ENCODE data around the gene THAP4.
"Not testable (repeated sequence)": the region's sequence is repeated elsewhere in the genome, so short reads cannot be mapped to it uniquely, and the experiment has no call there.

Gene THAP4

GRCh38 chr2:241573741-241574140, 63.2 kb downstream of the THAP4 start:
- Histone ChIP-seq H3K79me2 (ENCODE audit: low read length) (no peaks in the 10 kb centered on the region), H3K9me3 (ENCODE audit: insufficient read depth, low read length) (no peaks in the 10 kb centered on the region), H3K4me1 (ENCODE audit: low read length) (no peaks in the 10 kb centered on the region), H3K4me3 (ENCODE audit: low read length) (no peak overlapping the region), H3K27me3 (ENCODE audit: low read depth, low read length) (no peaks in the 10 kb centered on the region), H3K36me3 (replicated peaks; ENCODE audit: low read depth, low read length) (no peaks in the 10 kb centered on the region), H4K20me1 (ENCODE audit: insufficient read depth, low read length) (no peaks in the 10 kb centered on the region), H3K9ac (ENCODE audit: low read length) (no peak overlapping the region), H2AFZ (ENCODE audit: low read depth, low read length) (no peak overlapping the region), H3K27ac (ENCODE audit: low read length) (no peak overlapping the region), H3K4me2 (ENCODE audit: low read length) (no peak overlapping the region)
- TF ChIP-seq CTCF (IDR thresholded peaks at IDR 0.05; ENCODE audit: low read depth, low read length) (no peak), EZH2phosphoT487 (IDR thresholded peaks at IDR 0.05; ENCODE audit: low read depth) (no peak)

GRCh38 chr2:241572915-241573651, 63.9 kb downstream of the THAP4 start:
- H3K9ac ChIP-seq (ENCODE audit: low read length); H3K4me2 ChIP-seq (ENCODE audit: low read length); H2AFZ ChIP-seq (ENCODE audit: low read depth, low read length); H3K36me3 ChIP-seq (replicated peaks; ENCODE audit: low read depth, low read length); H3K4me1 ChIP-seq (ENCODE audit: low read length); H3K4me3 ChIP-seq (ENCODE audit: low read length); H3K79me2 ChIP-seq (ENCODE audit: low read length); H3K9me3 ChIP-seq (ENCODE audit: insufficient read depth, low read length); H4K20me1 ChIP-seq (ENCODE audit: insufficient read depth, low read length); H3K27me3 ChIP-seq (ENCODE audit: low read depth, low read length); H3K27ac ChIP-seq (ENCODE audit: low read length): not testable (repeated sequence)

GRCh38 chr2:241571821-241572620, 64.9 kb downstream of the THAP4 start:
- no peaks in the 10 kb centered on the region for H4K20me1 ChIP-seq (ENCODE audit: insufficient read depth, low read length)
- H3K79me2 ChIP-seq (ENCODE audit: low read length): no peaks in the 10 kb centered on the region
- no peak overlapping the region for H3K4me3 ChIP-seq (ENCODE audit: low read length)

GRCh38 chr2:241570961-241571581, 65.9 kb downstream of the THAP4 start:
- no peaks in the 10 kb centered on the region for H4K20me1 ChIP-seq (ENCODE audit: insufficient read depth, low read length)
- no peak overlapping the region for H2AFZ ChIP-seq (ENCODE audit: low read depth, low read length)
- H3K36me3 ChIP-seq (replicated peaks; ENCODE audit: low read depth, low read length): no peaks in the 10 kb centered on the region
- H3K9me3 ChIP-seq (ENCODE audit: insufficient read depth, low read length): no peaks in the 10 kb centered on the region
- no peak overlapping the region for H3K9ac ChIP-seq (ENCODE audit: low read length)
- H3K4me3 ChIP-seq (ENCODE audit: low read length): no peak overlapping the region
- no peak overlapping the region for H3K27ac ChIP-seq (ENCODE audit: low read length)
- no peaks in the 10 kb centered on the region for H3K79me2 ChIP-seq (ENCODE audit: low read length)
- no peak overlapping the region for H3K4me2 ChIP-seq (ENCODE audit: low read length)
- TF ChIP-seq EZH2phosphoT487 (IDR thresholded peaks at IDR 0.05; ENCODE audit: low read depth) (no peak), CTCF (IDR thresholded peaks at IDR 0.05; ENCODE audit: low read depth, low read length) (no peak)
- no peaks in the 10 kb centered on the region for H3K4me1 ChIP-seq (ENCODE audit: low read length)
- no peaks in the 10 kb centered on the region for H3K27me3 ChIP-seq (ENCODE audit: low read depth, low read length)

More at GRCh38 chr2:241571821-241572620, 64.9 kb downstream of the THAP4 start:
- no peak overlapping the region for H2AFZ ChIP-seq (ENCODE audit: low read depth, low read length)
- H3K4me1 ChIP-seq (ENCODE audit: low read length): no peaks in the 10 kb centered on the region
- no peaks in the 10 kb centered on the region for H3K9me3 ChIP-seq (ENCODE audit: insufficient read depth, low read length)
- H3K4me2 ChIP-seq (ENCODE audit: low read length): no peak overlapping the region
- no peaks in the 10 kb centered on the region for H3K27me3 ChIP-seq (ENCODE audit: low read depth, low read length)
- H3K27ac ChIP-seq (ENCODE audit: low read length): no peak overlapping the region
- no peaks in the 10 kb centered on the region for H3K36me3 ChIP-seq (replicated peaks; ENCODE audit: low read depth, low read length)
- TF ChIP-seq CTCF (IDR thresholded peaks at IDR 0.05; ENCODE audit: low read depth, low read length) (no peak), EZH2phosphoT487 (IDR thresholded peaks at IDR 0.05; ENCODE audit: low read depth) (no peak)
- H3K9ac ChIP-seq (ENCODE audit: low read length): no peak overlapping the region
